Measurements from ENCODE around the gene ROCK2. TPM values are rescaled to one million over a fixed set of nuclear protein-coding genes. Genes with fewer than 3 reads are reported as not detected.
"Not testable (repeated sequence)": the region's sequence is repeated elsewhere in the genome, so short reads cannot be mapped to it uniquely, and the experiment has no call there.

Gene ROCK2
- total RNA-seq, 3 donors from 2014 or later = 67.7 to 77.8 (median 71.0) TPM

DNA sequence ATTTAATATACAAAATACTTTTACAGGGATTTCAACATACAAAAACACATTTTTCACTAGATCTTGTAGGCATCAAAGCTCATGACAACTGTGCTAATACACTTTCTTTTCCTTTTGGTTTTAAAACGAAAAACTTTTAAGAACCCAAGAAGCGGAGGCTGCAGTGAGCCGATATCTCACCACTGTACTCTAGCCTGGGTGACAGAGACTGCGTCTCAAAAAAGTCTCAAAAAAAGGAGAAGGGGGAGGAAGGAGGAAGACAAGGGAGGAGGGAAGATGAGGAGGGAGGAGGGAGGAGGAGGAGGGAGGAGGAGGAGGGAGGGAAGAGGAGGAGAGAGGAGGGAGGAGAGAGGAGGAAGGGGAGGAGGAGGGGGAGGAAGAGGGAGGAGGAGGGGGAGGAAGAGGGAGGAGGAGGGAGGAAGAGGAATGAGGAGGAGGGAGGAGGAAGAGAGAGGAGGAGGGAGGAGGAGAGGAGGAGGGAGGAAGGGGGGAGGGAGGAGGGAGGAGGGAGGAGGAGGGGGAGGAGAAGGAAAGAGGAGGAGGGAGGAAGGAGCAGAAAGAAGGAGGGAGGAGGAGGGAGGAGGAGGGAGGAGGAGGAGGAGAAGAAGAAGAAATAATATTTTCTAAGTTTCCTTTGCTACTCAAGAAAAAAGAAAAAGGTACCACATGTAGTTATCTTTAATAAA, 13.8 kb downstream of the ROCK2 start:
- TF ChIP-seq, protein P1, sequence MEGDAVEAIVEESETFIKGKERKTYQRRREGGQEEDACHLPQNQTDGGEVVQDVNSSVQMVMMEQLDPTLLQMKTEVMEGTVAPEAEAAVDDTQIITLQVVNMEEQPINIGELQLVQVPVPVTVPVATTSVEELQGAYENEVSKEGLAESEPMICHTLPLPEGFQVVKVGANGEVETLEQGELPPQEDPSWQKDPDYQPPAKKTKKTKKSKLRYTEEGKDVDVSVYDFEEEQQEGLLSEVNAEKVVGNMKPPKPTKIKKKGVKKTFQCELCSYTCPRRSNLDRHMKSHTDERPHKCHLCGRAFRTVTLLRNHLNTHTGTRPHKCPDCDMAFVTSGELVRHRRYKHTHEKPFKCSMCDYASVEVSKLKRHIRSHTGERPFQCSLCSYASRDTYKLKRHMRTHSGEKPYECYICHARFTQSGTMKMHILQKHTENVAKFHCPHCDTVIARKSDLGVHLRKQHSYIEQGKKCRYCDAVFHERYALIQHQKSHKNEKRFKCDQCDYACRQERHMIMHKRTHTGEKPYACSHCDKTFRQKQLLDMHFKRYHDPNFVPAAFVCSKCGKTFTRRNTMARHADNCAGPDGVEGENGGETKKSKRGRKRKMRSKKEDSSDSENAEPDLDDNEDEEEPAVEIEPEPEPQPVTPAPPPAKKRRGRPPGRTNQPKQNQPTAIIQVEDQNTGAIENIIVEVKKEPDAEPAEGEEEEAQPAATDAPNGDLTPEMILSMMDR (IDR thresholded peaks at IDR 0.05) = no peak
- Histone ChIP-seq H3K4me1 (ENCODE audit: low read depth) (peaks cover 6% of the 10 kb centered on the region), H3K36me3 (ENCODE audit: low read depth) (no peaks in the 10 kb centered on the region), H3K4me3 (no peak overlapping the region), H3K9me3 (no peaks in the 10 kb centered on the region)
- intact Hi-C loops (cut with DNase I, micrococcal nuclease) = no loop called here
- ATAC-seq (no peak), DNase-seq (no peak)

DNA sequence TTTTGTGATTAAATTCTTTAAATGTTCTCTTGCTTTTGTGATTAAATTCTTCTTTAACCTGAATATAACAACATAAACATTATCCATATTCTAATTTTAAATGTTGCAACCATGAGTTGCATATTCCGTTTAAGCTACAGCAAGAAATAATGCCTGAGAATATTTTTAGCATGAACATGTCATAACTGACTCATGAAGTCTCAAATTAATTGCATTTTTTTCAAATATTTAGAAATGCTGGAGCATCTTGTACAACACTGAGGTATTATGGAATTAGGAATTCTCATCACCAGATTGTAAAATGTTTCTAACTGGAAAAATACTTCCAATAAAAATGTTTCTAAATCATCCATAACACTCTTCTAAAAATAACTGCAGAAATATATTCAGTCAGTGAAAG, 14.7 kb downstream of the ROCK2 start:
- Histone ChIP-seq H3K9me3 (no peaks in the 10 kb centered on the region), H3K4me1 (ENCODE audit: low read depth) (peaks cover 6% of the 10 kb centered on the region), H3K4me3 (no peak overlapping the region), H3K36me3 (ENCODE audit: low read depth) (no peaks in the 10 kb centered on the region)
- intact Hi-C loops (cut with DNase I, micrococcal nuclease) = no loop called here
- TF ChIP-seq, protein P1 (IDR thresholded peaks at IDR 0.05) = no peak
- DNase-seq (no peak), ATAC-seq (no peak)

DNA sequence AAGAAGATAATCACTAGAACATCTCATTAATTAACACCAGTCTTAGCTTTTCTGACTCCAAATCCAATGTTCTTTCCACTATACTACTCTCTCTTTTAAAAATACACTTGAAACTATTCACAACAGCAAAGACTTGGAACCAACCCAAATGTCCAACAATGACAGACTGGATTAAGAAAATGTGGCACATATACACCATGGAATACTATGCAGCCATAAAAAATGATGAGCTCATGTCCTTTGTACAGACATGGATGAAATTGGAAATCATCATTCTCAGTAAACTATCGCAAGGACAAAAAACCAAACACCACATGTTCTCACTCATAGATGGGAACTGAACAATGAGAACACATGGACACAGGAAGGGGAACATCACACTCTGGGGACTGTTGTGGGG, 15.9 kb downstream of the ROCK2 start:
- H3K4me1 ChIP-seq (ENCODE audit: low read depth) = not testable (repeated sequence)

DNA sequence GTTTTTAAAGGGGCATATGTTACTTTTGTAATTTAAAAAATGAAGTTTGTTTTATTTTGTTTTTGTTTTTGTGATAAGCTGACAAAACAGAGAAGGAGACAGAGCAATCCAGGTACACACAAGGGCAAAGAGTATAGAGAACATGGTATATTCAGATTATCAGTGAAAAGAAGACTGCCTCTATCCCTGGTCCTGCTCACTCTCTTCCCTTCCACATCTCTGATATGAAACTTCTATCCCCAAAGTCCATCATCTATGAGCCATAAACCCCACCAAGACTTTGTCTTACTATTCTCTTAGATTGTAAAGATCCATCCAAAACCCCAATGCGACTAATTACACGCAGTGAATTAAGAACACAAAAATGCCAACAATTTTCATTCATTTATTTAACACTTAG, 16.6 kb downstream of the ROCK2 start:
- intact Hi-C loops (cut with DNase I, micrococcal nuclease) = no loop called here
- TF ChIP-seq, protein P1 (IDR thresholded peaks at IDR 0.05) = no peak

More for the DNA sequence above, 15.9 kb downstream of the ROCK2 start:
- H3K36me3 ChIP-seq (ENCODE audit: low read depth); H3K4me3 ChIP-seq; DNase-seq; H3K9me3 ChIP-seq; intact Hi-C loops (cut with DNase I, micrococcal nuclease); ATAC-seq: not testable (repeated sequence)

DNA sequence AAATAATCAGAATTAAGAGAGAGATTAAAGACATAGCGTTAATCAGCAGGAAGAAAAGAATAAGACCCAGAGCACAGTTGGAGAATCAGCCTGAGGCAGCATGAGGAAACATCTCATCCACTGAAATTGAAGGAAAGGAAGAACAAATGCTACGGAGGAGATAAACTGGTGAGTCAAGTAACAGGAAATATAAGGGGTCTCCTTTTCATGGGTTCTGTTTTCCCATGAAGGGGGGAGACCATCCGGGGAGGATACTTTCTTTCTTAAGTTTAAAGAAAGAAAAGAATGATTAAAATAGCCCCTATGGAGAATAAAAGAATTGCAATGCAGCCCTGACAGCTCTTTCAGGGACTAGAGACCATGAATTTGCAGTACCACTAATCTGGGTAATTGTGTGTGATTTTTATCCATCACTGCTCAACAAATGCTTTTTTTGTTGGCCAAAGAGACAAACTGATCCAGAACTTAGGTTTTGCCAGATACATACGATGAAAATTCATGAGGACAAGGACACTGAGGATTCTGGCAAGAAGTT, 17.7 kb downstream of the ROCK2 start:
- ATAC-seq (no peak), DNase-seq (no peak)
- Histone ChIP-seq H3K36me3 (ENCODE audit: low read depth) (no peaks in the 10 kb centered on the region), H3K4me3 (no peak overlapping the region), H3K9me3 (no peaks in the 10 kb centered on the region), H3K4me1 (ENCODE audit: low read depth) (peaks cover 6% of the 10 kb centered on the region)
- TF ChIP-seq, protein P1 (IDR thresholded peaks at IDR 0.05) = no peak
- intact Hi-C loops (cut with DNase I, micrococcal nuclease) = no loop called here

More for the DNA sequence above, 16.6 kb downstream of the ROCK2 start:
- DNase-seq (no peak), ATAC-seq (no peak)
- H3K9me3 ChIP-seq = no peaks in the 10 kb centered on the region
- H3K36me3 ChIP-seq (ENCODE audit: low read depth) = no peaks in the 10 kb centered on the region
- peaks cover 6% of the 10 kb centered on the region for H3K4me1 ChIP-seq (ENCODE audit: low read depth)
- no peak overlapping the region for H3K4me3 ChIP-seq

DNA sequence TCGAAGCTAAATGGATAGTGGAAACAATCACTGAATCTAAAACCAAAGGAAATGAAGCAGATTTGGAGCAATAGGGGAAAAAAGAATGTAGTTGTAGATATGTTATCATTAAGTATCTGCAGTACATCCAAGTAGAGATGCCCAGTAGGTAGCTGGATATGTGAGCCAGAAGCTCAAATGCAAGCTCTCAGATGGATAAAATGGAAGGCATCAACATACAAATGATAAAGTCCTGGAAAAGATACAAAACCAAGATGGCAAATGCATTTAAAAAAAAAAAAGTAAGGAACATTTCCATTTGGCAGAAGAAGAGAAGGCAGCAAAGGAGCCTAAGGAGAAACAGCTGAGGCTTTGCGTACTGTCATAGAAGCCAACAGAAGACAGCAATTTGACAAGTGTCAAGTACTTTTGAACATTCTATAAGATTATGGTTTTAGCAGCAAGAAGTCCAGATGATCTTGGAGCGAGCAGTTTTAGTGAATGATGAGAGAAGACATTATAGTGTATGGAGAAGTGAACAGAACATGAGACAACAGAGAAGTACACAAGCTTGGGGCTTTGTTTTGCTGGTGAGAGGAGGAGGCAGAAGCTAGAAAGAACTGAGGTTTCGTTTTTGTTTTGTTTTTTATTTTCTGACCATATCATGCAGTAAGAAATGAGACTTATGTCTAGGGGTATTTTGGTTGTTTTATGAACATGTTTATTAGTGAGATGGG, 18.3 kb downstream of the ROCK2 start:
- Histone ChIP-seq H3K9me3 (no peaks in the 10 kb centered on the region), H3K36me3 (ENCODE audit: low read depth) (no peaks in the 10 kb centered on the region), H3K4me1 (ENCODE audit: low read depth) (peaks cover 3% of the 10 kb centered on the region), H3K4me3 (no peak overlapping the region)
- TF ChIP-seq, protein P1 (IDR thresholded peaks at IDR 0.05) = no peak
- DNase-seq (no peak), ATAC-seq (no peak)
- intact Hi-C loops (cut with DNase I, micrococcal nuclease) = no loop called here
